Measurements from ENCODE around the gene RFESD.
"Not testable (repeated sequence)": the region's sequence is repeated elsewhere in the genome, so short reads cannot be mapped to it uniquely, and the experiment has no call there.

The RFESD gene

GRCh38 chr5:95628933-95629332 is 17.6 kb upstream of the RFESD start:
- DNase-seq (ENCODE audit: low read depth) = no peak

- no peak for DNase-seq (ENCODE audit: low read depth)
Measured at GRCh38 chr5:95630394-95630917, 16.1 kb upstream of the RFESD start.

- no peak for DNase-seq (ENCODE audit: low read depth)
Measured at GRCh38 chr5:95631255-95631958, 15.2 kb upstream of the RFESD start.

- no peak for DNase-seq (ENCODE audit: low read depth)
Measured at GRCh38 chr5:95631991-95632675, 14.4 kb upstream of the RFESD start.

- not testable (repeated sequence) for DNase-seq (ENCODE audit: low read depth)
Measured at GRCh38 chr5:95632942-95633341, 13.6 kb upstream of the RFESD start.

- no peak for DNase-seq (ENCODE audit: low read depth)
Measured at GRCh38 chr5:95633671-95634070, 12.9 kb upstream of the RFESD start.

GRCh38 chr5:95634081-95634480 is 12.5 kb upstream of the RFESD start:
- DNase-seq (ENCODE audit: low read depth) = no peak

- no peak for DNase-seq (ENCODE audit: low read depth)
Measured at GRCh38 chr5:95638632-95639031, 7.9 kb upstream of the RFESD start.

GRCh38 chr5:95641741-95642220 is 4.8 kb upstream of the RFESD start:
- no peak for DNase-seq (ENCODE audit: low read depth)

- DNase-seq (ENCODE audit: low read depth) = no peak
Measured at GRCh38 chr5:95643152-95643551, 3.4 kb upstream of the RFESD start.

- DNase-seq (ENCODE audit: low read depth) = no peak
Measured at GRCh38 chr5:95644351-95645042, 2.1 kb upstream of the RFESD start.

GRCh38 chr5:95646226-95646568 is 380 bp upstream of the RFESD start:
- DNase-seq (ENCODE audit: low read depth) = not testable (repeated sequence)

GRCh38 chr5:95647886-95648860 is 1.6 kb downstream of the RFESD start:
- no peak for DNase-seq (ENCODE audit: low read depth)

- DNase-seq (ENCODE audit: low read depth) = no peak
Measured at GRCh38 chr5:95649274-95649673, 2.7 kb downstream of the RFESD start.

- DNase-seq (ENCODE audit: low read depth) = no peak
Measured at GRCh38 chr5:95649842-95650620, 3.5 kb downstream of the RFESD start.

- DNase-seq (ENCODE audit: low read depth) = no peak
Measured at GRCh38 chr5:95652849-95653248, 6.3 kb downstream of the RFESD start.

GRCh38 chr5:95654196-95654595 is 7.6 kb downstream of the RFESD start:
- DNase-seq (ENCODE audit: low read depth) = no peak

- DNase-seq (ENCODE audit: low read depth) = no peak
Measured at GRCh38 chr5:95655575-95655974, 9.0 kb downstream of the RFESD start.

GRCh38 chr5:95660060-95660459 is 13.5 kb downstream of the RFESD start:
- DNase-seq (ENCODE audit: low read depth) = no peak

GRCh38 chr5:95662946-95663345 is 16.4 kb downstream of the RFESD start:
- no peak for DNase-seq (ENCODE audit: low read depth)
